HG02870 (cell line): ENCODE results near the gene ACAN.

ENCODE experiments used
- ATAC-seq: cut with Tn5 transposase; IDR thresholded peaks from one replicate; pipeline ENCODE4 v1.9.1; 2021; ENCODE audit warnings: mild to moderate bottlenecking, moderate library complexity; ENCODE audit not compliant: unreplicated experiment

ACAN gene

DNA sequence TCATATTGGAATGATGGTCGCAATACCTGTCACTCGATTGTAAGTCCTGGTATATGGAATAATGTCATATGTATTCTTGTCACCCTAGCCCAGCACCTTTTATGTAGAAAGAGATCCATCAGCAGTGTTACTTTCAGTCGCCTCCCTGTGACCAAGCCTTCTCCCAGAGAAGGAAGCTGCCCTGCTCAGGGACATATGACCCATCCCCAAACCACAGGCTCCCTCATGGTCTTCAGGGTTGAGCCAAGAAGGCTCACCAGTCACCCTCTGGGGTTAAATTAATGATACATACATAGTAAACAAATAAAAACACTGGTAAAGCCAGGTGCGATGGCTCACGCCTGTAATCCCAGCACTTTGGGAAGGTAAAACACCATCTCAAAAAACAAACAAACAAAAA is 114.5 kb downstream of the ACAN start:
- ATAC-seq, result no peak

DNA sequence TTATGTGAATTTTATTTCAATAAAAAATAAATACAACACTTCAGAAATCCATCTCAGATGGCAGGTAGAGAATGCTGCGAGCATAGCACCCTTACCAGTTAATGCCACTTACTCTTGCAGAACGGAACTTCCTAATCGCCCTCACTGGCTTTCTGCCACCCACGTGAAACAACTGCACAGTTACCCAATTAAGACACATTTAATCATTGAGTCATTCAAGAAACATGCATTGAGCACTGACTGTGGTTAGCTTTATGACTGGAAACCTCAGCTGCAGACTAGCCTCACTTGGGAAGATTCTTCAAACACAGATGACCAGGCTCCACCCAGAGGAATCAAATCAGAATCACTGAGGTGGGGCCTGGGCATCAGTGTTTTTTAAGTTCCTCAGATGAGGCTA is 115.5 kb downstream of the ACAN start:
- peak; percentile 51 for ATAC-seq

GRCh38 chr15:88920186-88920891 is 117.1 kb downstream of the ACAN start:
- no peak for ATAC-seq

DNA sequence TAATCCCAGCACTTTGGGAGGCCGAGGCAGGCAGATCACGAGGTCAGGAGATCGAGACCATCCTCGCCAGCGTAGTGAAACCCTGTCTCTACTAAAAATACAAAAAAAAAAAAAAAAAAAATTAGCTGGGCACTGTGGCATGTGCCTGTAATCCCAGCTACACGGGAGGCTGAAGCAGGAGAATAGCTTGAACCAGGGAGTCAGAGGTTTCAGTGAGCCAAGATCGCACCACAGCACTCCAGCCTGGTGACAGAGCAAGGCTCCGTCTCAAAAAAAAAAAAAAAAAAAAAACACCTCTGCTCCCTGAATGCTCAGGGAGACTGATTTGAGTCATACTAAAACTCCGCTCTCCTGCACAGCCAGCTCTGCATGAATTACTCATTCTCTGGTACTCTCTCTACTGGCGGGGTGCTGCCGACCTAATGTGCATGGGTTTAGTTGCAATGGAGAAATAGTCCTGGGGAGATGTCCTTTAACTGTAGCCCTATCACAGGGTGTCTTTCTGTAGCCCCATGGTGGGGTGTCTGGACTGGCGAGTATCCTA is 117.7 kb downstream of the ACAN start:
- peak; percentile 89 for ATAC-seq
